Measurements from ENCODE around the gene RNF151.

RNF151 gene

GRCh38 chr16:1978476-1979120 is 11.9 kb downstream of the RNF151 start:
- no peak for DNase-seq

DNA sequence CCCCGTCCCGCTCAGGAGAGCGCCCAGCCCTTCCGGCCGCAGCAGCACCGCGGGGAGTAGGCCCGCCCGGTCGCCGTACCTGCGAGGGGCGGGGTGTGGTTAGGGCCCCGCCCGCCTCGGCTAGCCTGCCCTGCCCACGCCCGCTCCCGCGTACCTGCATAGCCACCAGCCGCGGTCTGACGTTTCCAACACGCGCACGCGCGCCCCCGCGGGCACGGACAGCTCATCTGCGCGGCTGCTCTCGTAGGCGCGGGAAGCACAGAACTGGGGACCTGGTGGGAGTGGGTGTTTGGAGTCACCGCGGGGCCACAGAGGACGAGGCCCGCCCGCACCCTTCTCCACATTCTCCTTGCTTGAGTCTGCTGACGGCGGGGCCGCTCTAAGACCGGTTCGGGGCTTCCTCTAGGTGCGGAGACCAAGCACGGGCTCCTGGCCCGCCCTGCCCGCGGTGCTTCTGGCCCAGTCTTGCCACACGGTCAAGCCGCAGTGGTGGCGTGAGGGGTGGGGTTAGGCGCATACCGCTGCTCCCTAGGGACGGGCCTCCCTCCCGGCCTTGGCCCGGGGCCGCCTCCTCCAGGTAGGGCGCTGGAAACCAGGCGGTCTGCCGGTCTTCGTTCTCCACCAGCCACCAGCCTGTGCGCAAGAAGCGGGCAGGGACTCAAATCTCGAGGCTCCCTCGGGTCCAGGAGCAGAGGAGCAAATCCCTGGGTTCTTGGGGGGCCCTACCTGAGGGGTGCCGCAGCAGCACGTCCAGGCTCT is 12.8 kb downstream of the RNF151 start:
- no peak for DNase-seq

GRCh38 chr16:1980030-1980769 is 13.5 kb downstream of the RNF151 start:
- DNase-seq, result no peak

DNA sequence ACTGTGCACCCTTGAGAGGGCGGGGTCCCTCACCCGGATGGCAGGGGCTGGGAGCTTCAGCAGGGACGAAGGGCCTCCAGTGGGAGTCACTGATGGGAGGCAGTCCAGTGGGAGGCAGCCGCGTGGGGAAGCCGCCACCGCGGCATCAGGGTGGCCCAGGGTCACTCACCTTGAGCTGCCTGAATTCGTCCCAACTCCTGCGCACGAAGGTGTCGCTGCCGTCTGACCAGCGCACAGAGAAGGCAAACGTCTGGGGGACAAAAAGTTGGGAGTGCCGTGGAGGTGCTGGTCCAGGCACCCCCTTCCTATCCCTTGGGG is 14.1 kb downstream of the RNF151 start:
- DNase-seq, result no peak

- DNase-seq, result no peak
Observed at GRCh38 chr16:1981398-1981836, 14.8 kb downstream of the RNF151 start, which contains the start of gene NOXO1. TSS of gene NOXO1 (minus strand) at chr16:1981469. CDS start at chr16:1981179, 290 bp downstream.

DNA sequence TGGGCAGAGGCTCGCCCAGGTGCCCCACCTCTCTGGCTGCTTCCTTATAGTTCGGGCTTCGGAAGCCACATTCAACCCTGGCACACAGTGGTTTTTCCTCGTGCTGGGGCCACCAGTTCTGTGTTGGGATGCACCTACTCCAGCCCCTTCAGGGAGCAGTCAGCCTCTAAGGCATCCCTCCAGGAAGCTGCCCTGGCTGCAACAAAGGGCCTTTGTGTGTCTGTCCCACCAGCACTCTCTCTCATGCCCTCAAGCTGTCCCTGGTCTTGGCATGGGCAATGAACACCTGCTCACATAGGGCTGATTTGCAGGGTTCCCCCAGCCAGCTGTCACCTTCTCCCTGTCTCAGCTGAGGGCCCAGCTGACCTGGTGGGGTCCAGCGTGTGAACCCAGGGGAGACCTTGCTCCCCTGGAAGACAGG is 15.4 kb downstream of the RNF151 start:
- DNase-seq, result no peak

- no peak for DNase-seq
Observed at GRCh38 chr16:1982991-1983543, 16.4 kb downstream of the RNF151 start.

DNA sequence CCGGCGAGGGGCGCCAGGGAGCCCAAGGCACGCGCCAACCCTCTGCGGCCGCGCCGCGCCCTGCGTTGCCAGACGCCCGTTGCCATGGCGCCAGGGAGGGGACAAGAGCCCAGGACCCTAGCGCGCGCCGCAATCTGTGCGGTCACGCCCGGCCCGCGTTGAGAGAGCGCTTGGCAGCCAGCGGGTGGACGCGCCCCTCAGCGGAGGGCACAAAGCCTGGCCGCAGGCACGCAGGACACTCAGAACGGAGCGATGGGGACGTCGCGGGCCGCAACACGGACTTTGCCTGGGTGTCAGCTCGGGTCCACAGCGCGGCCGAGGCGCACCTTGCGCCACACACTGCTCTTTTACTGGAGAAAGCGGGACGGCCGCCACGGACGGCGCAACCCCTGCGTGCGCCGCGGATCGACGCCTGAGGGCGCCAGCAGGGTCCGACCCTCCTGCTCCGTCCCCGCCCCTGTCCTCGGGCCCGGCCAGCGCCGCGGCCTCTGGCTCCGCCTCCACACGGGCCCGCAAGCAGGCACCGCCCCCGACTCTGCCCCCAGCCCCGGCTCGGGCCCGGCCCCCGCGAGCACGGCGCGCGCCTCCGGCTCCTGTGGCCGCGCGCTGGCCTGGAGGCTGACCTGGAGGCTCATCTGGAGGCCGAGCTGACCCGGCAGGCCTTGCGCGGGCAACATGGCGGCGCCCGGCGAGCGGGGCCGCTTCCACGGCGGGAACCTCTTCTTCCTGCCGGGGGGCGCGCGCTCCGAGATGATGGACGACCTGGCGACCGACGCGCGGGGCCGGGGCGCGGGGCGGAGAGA is 17.1 kb downstream of the RNF151 start, which contains the start of gene GFER:
Gene GFER (plus strand): TSS at position 650 of the 803 bp plus-strand sequence. CDS start 26 bp downstream, at position 676.
- DNase-seq, result peak; percentile 63 to 80

DNA sequence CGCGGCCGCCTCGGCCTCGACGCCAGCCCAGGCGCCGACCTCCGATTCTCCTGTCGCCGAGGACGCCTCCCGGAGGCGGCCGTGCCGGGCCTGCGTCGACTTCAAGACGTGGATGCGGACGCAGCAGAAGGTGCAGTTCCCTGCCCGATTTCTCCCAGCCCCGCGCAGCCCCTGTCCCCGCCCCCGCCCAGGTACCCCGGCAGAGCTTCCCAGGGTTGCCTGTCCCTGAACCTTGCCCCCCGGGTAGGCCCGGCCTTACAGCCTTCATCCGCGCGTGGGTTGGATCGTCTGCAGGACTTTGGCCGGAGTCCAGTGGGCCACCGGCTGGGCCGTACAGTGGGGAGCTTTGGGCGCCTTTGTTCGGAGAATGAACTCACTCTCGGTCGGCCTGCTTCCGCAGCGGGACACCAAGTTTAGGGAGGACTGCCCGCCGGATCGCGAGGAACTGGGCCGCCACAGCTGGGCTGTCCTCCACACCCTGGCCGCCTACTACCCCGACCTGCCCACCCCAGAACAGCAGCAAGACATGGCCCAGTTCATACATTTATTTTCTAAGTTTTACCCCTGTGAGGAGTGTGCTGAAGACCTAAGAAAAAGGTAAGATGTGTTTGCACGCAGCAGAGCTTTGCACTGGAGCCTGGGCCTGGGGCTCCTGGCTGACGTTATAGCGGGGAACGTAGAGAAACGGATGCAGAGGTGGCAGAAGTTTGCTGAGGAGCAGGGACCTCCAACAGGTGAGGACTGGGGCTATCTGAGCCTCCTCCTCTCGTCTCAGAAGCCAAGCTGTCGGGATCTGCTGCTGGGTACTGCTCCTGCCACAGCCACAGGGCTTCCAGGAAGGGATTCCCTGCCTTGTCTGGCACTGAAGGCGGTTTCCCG is 17.9 kb downstream of the RNF151 start:
- no peak for DNase-seq

GRCh38 chr16:1985466-1986150 is 19.0 kb downstream of the RNF151 start:
- no peak for DNase-seq

- no peak for DNase-seq
Observed at GRCh38 chr16:1987198-1987597, 20.5 kb downstream of the RNF151 start.

DNA sequence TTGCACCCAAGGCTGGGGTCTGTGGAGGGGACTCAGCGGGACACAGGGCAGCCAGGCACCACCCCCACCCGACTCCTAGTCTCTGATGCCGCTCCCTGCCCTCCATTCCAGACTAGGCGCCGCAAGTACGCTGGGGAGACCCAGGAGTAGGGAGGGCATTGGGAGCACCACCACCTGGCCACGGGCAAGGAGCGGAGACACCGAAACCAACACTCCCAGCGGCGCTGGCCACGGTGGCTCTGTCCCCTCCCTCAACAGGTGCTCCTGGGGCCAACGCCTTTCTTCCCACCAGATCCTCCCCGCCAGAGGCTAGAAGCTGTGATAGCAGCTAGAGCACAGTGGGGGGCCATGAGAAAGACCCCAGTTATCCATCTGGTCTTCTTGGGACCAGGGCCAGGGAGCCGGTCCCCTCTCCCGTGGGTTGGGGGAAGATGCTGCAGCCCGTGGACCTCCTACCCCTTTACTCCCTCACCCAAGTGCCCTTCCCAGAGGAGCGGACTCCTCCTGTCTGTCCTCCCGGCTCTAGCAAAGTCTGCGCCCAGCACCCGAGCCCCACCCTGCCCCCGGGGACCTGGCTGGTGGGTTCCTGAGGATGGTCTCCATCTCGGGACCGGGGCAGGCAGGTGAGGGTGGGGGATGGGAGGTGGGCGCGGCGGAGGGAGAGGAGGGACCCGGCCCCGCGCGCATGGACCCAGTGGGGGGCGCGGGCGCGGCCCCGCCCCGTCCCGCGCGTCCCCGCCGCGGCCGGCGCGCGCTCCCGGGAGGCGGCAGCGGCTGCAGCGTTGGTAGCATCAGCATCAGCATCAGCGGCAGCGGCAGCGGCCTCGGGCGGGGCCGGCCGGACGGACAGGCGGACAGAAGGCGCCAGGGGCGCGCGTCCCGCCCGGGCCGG is 22.8 kb downstream of the RNF151 start, which contains the start of gene SYNGR3:
Gene SYNGR3 (plus strand): TSS at position 762 of the 892 bp plus-strand sequence. CDS start 133 bp downstream, outside the sequence.
- DNase-seq, result no peak

GRCh38 chr16:1990101-1990350 is 23.4 kb downstream of the RNF151 start:
- DNase-seq, result no peak

DNA sequence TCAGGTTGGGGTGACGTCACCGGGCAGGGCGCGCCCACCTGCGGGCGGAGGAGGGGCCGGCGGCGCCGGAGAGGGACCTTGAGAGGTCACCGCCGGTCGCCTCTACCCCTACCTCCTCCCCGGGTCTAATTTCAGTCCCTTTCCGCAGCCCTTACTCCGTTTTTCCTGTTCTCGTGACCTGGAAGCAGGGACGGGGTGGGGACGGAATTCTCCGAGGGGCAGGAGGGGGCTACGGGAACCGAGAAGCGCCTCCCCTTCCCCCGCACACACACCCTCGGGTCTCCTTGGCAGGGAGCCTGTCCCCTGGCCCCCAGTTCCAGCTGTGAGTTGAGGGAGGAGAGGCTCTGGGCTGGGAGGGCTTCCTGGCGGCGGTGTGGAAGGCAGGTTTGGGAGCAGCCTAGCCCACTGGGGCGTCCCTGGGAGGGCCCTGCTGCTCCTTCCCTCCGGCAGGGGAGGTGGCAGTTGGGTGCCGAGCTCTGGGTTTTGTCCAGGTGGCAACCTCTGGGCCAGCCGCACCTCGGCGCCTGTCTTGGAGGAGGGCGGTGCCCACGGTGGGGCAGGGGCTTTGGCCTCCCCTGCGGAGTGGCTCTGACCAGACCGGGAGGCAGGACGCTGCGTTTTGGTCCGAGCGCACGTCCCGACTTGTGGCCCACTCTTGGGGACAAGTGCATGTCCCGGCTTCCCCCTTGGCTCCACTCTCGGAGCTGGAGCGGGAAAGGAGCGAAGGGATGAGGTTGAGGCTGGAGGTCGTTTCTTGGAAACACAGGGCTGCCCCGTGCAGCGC is 23.9 kb downstream of the RNF151 start:
- DNase-seq, result no peak

DNA sequence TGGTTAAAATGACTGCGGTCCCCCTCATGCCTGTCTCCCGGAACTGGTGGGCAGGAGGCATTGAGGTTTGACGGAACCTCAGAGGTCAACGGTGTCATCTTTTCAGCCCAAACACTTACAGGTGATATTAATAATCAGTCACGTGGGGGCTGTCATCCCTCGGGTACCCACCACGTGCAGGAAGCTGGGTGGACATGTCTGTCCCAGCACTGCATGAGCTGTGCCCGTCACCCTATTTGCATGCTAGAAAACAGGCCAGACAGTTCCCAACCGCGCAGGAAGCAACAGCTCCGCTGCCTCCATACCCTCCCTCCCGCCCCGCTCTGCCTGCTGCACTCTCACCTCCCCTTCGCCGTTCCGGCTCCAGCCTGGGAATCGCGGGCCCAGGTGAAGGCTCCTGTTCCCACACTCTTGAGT is 24.5 kb downstream of the RNF151 start:
- no peak for DNase-seq

DNA sequence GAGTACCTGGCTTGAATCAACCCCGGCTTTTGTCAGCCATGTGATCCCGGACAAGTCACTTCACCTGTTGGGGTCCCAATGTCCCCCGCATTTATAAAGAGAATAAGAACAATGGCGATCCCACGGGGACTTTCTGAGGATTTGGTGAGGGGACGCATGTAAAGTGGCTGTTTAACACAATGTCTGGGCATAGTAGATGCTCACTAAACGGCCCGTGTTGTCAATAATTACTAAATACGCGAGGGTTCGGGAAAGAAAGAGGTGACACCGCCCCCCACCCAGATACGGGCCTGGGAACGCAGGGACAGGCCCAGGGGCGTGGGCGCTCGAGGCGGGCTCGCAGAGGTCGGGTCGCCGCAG is 24.9 kb downstream of the RNF151 start:
- no peak for DNase-seq

DNA sequence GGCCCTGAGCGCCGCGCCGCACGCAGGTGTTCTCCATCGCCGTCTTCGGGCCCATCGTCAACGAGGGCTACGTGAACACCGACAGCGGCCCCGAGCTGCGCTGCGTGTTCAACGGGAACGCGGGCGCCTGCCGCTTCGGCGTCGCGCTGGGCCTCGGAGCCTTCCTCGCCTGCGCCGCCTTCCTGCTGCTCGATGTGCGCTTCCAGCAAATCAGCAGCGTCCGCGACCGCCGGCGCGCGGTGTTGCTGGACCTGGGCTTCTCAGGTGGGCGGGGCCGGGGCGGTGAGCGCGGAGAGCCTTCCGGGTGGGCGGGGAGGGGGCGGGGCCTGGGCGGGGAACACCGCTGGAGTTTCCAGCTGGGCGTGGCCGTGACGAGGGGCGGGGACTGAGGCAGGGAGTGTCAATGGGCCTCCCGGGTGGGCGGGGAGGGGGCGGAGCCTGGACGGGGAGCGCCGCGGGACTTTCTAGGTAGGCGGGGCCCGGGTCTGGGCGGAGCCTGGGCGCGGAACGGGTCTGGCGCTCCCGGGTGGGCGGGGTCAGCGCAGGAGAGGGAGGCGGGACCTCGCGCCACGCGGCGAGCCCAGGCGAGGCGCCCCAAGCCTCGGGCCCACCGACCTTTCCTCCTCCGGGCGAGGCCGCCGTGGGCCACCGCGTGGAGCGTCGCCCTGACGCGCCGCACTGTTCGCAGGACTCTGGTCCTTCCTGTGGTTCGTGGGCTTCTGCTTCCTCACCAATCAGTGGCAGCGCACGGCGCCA is 25.5 kb downstream of the RNF151 start:
- peak in 1 of 2 experiments; percentile 8 for DNase-seq

DNA sequence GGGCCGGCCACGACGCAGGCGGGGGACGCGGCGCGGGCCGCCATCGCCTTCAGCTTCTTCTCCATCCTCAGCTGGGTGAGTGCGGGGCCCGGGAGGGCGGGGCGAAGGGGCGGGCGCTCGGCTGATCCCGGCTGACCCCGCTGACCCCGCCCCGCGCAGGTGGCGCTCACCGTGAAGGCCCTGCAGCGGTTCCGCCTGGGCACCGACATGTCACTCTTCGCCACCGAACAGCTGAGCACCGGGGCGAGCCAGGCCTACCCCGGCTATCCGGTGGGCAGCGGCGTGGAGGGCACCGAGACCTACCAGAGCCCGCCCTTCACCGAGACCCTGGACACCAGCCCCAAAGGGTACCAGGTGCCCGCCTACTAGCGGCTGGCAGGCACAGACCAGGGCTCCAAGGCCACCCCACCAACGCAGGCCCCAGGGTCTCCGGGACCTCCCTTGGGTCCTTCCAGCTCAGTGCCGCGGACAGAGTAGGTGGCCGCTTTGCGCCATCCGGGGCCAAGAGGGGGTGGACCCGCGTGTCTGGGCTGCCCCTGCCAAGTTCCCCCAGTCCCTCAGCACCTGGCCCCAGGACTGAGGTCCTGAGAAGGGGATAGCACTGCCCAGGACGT is 26.2 kb downstream of the RNF151 start:
- DNase-seq, result no peak

All from SW 1271 (cell line).